ENCODE results near the gene C12orf42.

DNA sequence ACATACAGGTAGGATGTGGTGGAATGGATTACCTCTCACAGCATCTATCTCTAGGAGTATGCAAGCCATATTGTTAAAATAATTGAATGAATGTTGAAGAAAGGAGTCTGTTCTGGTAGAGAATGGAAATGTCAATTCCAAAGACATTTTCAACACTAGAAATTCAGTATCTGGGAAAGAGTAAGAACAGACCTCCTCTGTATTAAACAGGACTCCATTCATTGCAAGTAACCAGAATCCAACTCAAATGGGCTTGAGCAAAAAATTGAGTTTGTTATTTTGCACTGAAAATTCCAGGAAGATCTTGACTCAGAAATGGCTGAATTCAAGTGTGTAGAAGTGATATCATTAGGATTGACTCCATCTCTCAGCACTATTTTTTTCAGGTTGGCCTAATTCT, 168.1 kb downstream of the C12orf42 start:
- TF ChIP-seq, protein P1, sequence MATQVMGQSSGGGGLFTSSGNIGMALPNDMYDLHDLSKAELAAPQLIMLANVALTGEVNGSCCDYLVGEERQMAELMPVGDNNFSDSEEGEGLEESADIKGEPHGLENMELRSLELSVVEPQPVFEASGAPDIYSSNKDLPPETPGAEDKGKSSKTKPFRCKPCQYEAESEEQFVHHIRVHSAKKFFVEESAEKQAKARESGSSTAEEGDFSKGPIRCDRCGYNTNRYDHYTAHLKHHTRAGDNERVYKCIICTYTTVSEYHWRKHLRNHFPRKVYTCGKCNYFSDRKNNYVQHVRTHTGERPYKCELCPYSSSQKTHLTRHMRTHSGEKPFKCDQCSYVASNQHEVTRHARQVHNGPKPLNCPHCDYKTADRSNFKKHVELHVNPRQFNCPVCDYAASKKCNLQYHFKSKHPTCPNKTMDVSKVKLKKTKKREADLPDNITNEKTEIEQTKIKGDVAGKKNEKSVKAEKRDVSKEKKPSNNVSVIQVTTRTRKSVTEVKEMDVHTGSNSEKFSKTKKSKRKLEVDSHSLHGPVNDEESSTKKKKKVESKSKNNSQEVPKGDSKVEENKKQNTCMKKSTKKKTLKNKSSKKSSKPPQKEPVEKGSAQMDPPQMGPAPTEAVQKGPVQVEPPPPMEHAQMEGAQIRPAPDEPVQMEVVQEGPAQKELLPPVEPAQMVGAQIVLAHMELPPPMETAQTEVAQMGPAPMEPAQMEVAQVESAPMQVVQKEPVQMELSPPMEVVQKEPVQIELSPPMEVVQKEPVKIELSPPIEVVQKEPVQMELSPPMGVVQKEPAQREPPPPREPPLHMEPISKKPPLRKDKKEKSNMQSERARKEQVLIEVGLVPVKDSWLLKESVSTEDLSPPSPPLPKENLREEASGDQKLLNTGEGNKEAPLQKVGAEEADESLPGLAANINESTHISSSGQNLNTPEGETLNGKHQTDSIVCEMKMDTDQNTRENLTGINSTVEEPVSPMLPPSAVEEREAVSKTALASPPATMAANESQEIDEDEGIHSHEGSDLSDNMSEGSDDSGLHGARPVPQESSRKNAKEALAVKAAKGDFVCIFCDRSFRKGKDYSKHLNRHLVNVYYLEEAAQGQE (IDR thresholded peaks at IDR 0.05; ENCODE audit: insufficient read depth in 1 of 2, low read depth in 2 of 2, low read length in 2 of 2): no peak
- TF ChIP-seq POLR2AphosphoS5 (IDR thresholded peaks at IDR 0.05; ENCODE audit: low read depth, low read length) (no peak), SIN3A (IDR thresholded peaks at IDR 0.05; ENCODE audit: borderline replicate concordance, insufficient read depth, low read length) (no peak), TAF1 (IDR thresholded peaks at IDR 0.05; ENCODE audit: borderline replicate concordance, insufficient read depth, low read length) (no peak), FOXP2 (optimal IDR thresholded peaks at IDR 0.05; ENCODE audit: borderline replicate concordance, extremely low read depth, extremely low read length, insufficient read depth) (no peak)
